GM23338 (cell line): ENCODE results near the gene ARID4B.

Source experiments
- CREB1 ChIP-seq: fragments of 250-450 bp; sonication (Bioruptor Pico); IDR thresholded peaks from 2 replicates; pipeline ENCODE4 v1.5.0; 2020; ENCODE audit warnings: low read depth, mild to moderate bottlenecking, moderate library complexity
- EZH2 ChIP-seq: fragments of 200-600 bp; sonication (generic); IDR thresholded peaks from one replicate; pipeline ENCODE4 v1.8.0; 2017; ENCODE audit warnings: antibody characterized with exemption, mild to moderate bottlenecking, low read depth; ENCODE audit not compliant: unreplicated experiment
- POLR2AphosphoS5 ChIP-seq: IDR thresholded peaks from 2 replicates; pipeline ENCODE4 v1.6.1; 2016; ENCODE audit warnings: antibody characterized with exemption, low read depth
- TF ChIP-seq, protein P1 (sequence below), 2 experiments: fragments of 200-600 bp in 1 of 2; sonication (generic) in 1 of 2; conservative IDR thresholded peaks; 2 replicates each; pipeline versions ENCODE4 v1.5.1 to v1.6.1; 2016 to 2017; ENCODE audit warnings: antibody characterized with exemption in 2 of 2, low read depth in 2 of 2, mild to moderate bottlenecking in 2 of 2, moderate library complexity in 1 of 2

DNA sequence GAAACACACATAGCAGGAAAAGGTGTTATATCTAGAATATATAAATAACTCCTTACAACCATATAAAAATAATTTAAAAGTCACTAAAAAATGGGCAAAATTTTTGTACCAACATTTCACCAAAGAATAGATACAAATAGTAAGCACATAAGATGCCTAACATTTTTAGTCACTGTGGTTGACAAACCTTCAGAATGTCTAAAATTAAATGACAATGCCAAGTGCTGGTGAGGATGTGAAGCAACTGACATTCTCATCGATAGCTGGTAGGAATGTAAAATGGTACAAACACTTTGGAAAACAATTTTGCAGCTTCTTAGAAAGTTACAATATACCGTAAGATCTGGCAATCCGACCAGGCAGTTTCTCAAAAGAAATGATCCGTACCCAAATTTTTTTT lies 185.0 kb downstream of the ARID4B start:
- TF ChIP-seq EZH2 (no peak), CREB1 (CRISPR knock-in tag) (no peak), POLR2AphosphoS5 (no peak)
- TF ChIP-seq, protein P1, sequence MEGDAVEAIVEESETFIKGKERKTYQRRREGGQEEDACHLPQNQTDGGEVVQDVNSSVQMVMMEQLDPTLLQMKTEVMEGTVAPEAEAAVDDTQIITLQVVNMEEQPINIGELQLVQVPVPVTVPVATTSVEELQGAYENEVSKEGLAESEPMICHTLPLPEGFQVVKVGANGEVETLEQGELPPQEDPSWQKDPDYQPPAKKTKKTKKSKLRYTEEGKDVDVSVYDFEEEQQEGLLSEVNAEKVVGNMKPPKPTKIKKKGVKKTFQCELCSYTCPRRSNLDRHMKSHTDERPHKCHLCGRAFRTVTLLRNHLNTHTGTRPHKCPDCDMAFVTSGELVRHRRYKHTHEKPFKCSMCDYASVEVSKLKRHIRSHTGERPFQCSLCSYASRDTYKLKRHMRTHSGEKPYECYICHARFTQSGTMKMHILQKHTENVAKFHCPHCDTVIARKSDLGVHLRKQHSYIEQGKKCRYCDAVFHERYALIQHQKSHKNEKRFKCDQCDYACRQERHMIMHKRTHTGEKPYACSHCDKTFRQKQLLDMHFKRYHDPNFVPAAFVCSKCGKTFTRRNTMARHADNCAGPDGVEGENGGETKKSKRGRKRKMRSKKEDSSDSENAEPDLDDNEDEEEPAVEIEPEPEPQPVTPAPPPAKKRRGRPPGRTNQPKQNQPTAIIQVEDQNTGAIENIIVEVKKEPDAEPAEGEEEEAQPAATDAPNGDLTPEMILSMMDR (conservative IDR thresholded peaks at IDR 0.05; ENCODE audit: low read depth in 2 of 2) = no peak
